ENCODE measurements around the gene LSAMP. TPM values are rescaled to one million over a fixed set of nuclear protein-coding genes. Genes with fewer than 3 reads are reported as not detected.
A peak's percentile ranks its signal among the peaks of the same experiment; 100 is the strongest.

Gene LSAMP
- total RNA-seq, 1 experiment from 2014 or later: not detected

DNA sequence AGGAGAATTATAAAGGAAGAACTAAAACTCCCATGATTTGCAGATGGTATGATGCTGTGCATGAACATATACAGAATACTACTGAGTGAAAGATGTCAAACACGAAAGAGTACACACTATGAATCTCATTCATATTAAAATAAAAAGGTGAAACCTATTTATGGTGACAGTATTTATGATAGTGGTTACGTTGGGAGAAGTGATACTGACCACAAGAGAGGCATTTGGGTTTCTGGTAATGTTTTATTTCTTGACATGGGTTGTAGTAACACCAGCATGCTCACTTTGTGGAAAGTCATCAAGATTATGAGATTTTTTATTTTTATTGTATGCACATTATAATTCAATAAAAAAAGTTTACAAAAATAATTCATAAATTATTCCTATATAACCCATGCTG lies 498.0 kb downstream of the LSAMP start:
- intact Hi-C loops (cut with micrococcal nuclease): no loop called here
- Mint-ChIP-seq H3K4me1 (ENCODE audit: insufficient read depth, unreplicated experiment) (no peaks in the 10 kb centered on the region), H3K9me3 (ENCODE audit: unreplicated experiment) (no peaks in the 10 kb centered on the region), H3K36me3 (ENCODE audit: insufficient read depth, unreplicated experiment) (no peaks in the 10 kb centered on the region), H3K27me3 (ENCODE audit: insufficient read depth, unreplicated experiment) (no peaks in the 10 kb centered on the region), H3K4me3 (ENCODE audit: unreplicated experiment) (no peak overlapping the region), H3K27ac (ENCODE audit: low read depth, unreplicated experiment) (no peak overlapping the region)
- TF ChIP-seq CTCF (IDR thresholded peaks at IDR 0.05; ENCODE audit: unreplicated experiment): no peak
- no peak for DNase-seq (ENCODE audit: unreplicated experiment)
- POLR2A ChIA-PET: no interaction called here
- CTCF ChIA-PET: interaction anchor here (0.6 kb wide), 1 partner anchor 10 kb away, joined by 3 read pairs; no protein-coding TSS in a partner anchor
- no TSS peak for BruUV-seq (replicated peaks)

GRCh38 chr3:115943579-115943978 lies 501.7 kb downstream of the LSAMP start:
- Mint-ChIP-seq H3K27me3 (ENCODE audit: insufficient read depth, unreplicated experiment) (no peaks in the 10 kb centered on the region), H3K4me3 (ENCODE audit: unreplicated experiment) (no peak overlapping the region), H3K36me3 (ENCODE audit: insufficient read depth, unreplicated experiment) (no peaks in the 10 kb centered on the region), H3K4me1 (ENCODE audit: insufficient read depth, unreplicated experiment) (no peaks in the 10 kb centered on the region), H3K9me3 (ENCODE audit: unreplicated experiment) (no peaks in the 10 kb centered on the region), H3K27ac (ENCODE audit: low read depth, unreplicated experiment) (no peak overlapping the region)
- BruUV-seq (replicated peaks): no TSS peak
- TF ChIP-seq CTCF (IDR thresholded peaks at IDR 0.05; ENCODE audit: unreplicated experiment): no peak
- no peak for DNase-seq (ENCODE audit: unreplicated experiment)
- ChIA-PET POLR2A (interaction anchor here (1.1 kb wide), 1 partner anchor 28 kb away, joined by 3 read pairs; no protein-coding TSS in a partner anchor), CTCF (interaction anchor here (0.6 to 1.3 kb wide), 3 partner anchors 104 to 108 kb away, joined by 3 to 5 read pairs (median 3); no protein-coding TSS in a partner anchor)
- intact Hi-C loops (cut with micrococcal nuclease): no loop called here

DNA sequence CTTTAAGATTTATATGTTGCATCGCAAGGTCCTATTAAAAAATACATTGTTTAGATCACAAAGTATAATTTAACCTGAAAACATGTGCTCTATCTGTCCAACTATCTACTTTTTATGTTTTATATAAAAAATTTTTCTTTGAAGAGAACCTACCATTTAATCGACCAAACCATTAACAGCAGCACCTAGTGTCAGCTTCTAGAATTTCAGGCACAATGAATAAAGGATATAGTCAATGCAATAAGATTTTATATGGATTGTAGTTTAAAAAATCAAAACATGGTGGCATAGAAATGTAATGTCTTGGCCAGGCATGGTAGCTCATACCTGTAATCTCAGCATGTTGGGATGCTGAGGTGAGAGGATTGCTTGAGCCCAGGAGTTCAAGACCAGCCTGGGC lies 508.2 kb downstream of the LSAMP start:
- peak; percentile 34 for TF ChIP-seq CTCF (IDR thresholded peaks at IDR 0.05; ENCODE audit: unreplicated experiment)
- Mint-ChIP-seq H3K36me3 (ENCODE audit: insufficient read depth, unreplicated experiment) (no peaks in the 10 kb centered on the region), H3K27ac (ENCODE audit: low read depth, unreplicated experiment) (no peak overlapping the region), H3K4me3 (ENCODE audit: unreplicated experiment) (no peak overlapping the region), H3K4me1 (ENCODE audit: insufficient read depth, unreplicated experiment) (no peaks in the 10 kb centered on the region), H3K27me3 (ENCODE audit: insufficient read depth, unreplicated experiment) (no peaks in the 10 kb centered on the region), H3K9me3 (ENCODE audit: unreplicated experiment) (no peaks in the 10 kb centered on the region)
- no peak for DNase-seq (ENCODE audit: unreplicated experiment)
- ChIA-PET POLR2A (no interaction called here), CTCF (interaction anchor here (0.6 to 2.0 kb wide), 6 partner anchors 9 to 122 kb away, joined by 3 to 6 read pairs (median 4); no protein-coding TSS in a partner anchor)
- intact Hi-C loops (cut with micrococcal nuclease): loop anchor here (10.0 kb wide), 1 partner anchor 158 kb away; no protein-coding TSS in a partner anchor
- no TSS peak for BruUV-seq (replicated peaks)

GRCh38 chr3:115932807-115933206 lies 512.5 kb downstream of the LSAMP start:
- no TSS peak for BruUV-seq (replicated peaks)
- peak overlapping the region; percentile 4 for H3K27ac Mint-ChIP-seq (ENCODE audit: low read depth, unreplicated experiment)
- H3K27me3 Mint-ChIP-seq (ENCODE audit: insufficient read depth, unreplicated experiment): peaks cover 4% of the 10 kb centered on the region
- DNase-seq (ENCODE audit: unreplicated experiment): no peak
- H3K4me3 Mint-ChIP-seq (ENCODE audit: unreplicated experiment): no peak overlapping the region
- no peaks in the 10 kb centered on the region for H3K4me1 Mint-ChIP-seq (ENCODE audit: insufficient read depth, unreplicated experiment)
- CTCF ChIA-PET: no interaction called here
- no peaks in the 10 kb centered on the region for H3K9me3 Mint-ChIP-seq (ENCODE audit: unreplicated experiment)
- H3K36me3 Mint-ChIP-seq (ENCODE audit: insufficient read depth, unreplicated experiment): no peaks in the 10 kb centered on the region
- intact Hi-C loops (cut with micrococcal nuclease): loop anchor here (10.0 kb wide), 1 partner anchor 162 kb away; no protein-coding TSS in a partner anchor
- POLR2A ChIA-PET: no interaction called here
- no peak for TF ChIP-seq CTCF (IDR thresholded peaks at IDR 0.05; ENCODE audit: unreplicated experiment)

All from MCF 10A (cell line).